CD4-positive, alpha-beta T cell treated with Interleukin-4 for 1 hour (primary cell): ENCODE measurements around the gene EPS15.

Experiments
- DNase-seq, 2 donors: peaks; one replicate each; pipeline ENCODE4 v3.0.0-alpha.2; 2020 to 2022

The EPS15 gene

GRCh38 chr1:51369171-51369570 is 149.9 kb downstream of the EPS15 start:
- no peak for DNase-seq

GRCh38 chr1:51365774-51366173 is 153.3 kb downstream of the EPS15 start:
- no peak for DNase-seq

- no peak for DNase-seq
Measured at GRCh38 chr1:51359879-51360278, 159.2 kb downstream of the EPS15 start.

- no peak for DNase-seq
Measured at GRCh38 chr1:51355382-51355781, 163.7 kb downstream of the EPS15 start.

- DNase-seq = no peak
Measured at GRCh38 chr1:51354416-51354815, 164.7 kb downstream of the EPS15 start.

GRCh38 chr1:51351907-51352306 is 167.2 kb downstream of the EPS15 start:
- no peak for DNase-seq

- DNase-seq = no peak
Measured at GRCh38 chr1:51349862-51350261, 169.2 kb downstream of the EPS15 start.

- no peak for DNase-seq
Measured at GRCh38 chr1:51348147-51348527, 170.9 kb downstream of the EPS15 start.

GRCh38 chr1:51347398-51348146 is 171.5 kb downstream of the EPS15 start:
- no peak for DNase-seq

- DNase-seq = no peak
Measured at GRCh38 chr1:51346086-51346942, 172.8 kb downstream of the EPS15 start.

GRCh38 chr1:51345300-51345687 is 173.8 kb downstream of the EPS15 start:
- no peak for DNase-seq

GRCh38 chr1:51344602-51345299 is 174.3 kb downstream of the EPS15 start:
- no peak for DNase-seq

GRCh38 chr1:51344276-51344601 is 174.8 kb downstream of the EPS15 start:
- DNase-seq = no peak

- DNase-seq = no peak
Measured at GRCh38 chr1:51343624-51344023, 175.4 kb downstream of the EPS15 start.

- no peak for DNase-seq
Measured at GRCh38 chr1:51342591-51343206, 176.4 kb downstream of the EPS15 start.

GRCh38 chr1:51341876-51342496 is 177.1 kb downstream of the EPS15 start:
- no peak for DNase-seq

- no peak for DNase-seq
Measured at GRCh38 chr1:51340380-51340779, 178.7 kb downstream of the EPS15 start.

GRCh38 chr1:51336711-51337110 is 182.4 kb downstream of the EPS15 start:
- no peak for DNase-seq

GRCh38 chr1:51336004-51336403 is 183.1 kb downstream of the EPS15 start:
- DNase-seq = no peak

- DNase-seq = peak in 1 of 2 donors; percentile 21
Measured at GRCh38 chr1:51331206-51332100, 187.6 kb downstream of the EPS15 start.

- no peak for DNase-seq
Measured at GRCh38 chr1:51330331-51331201, 188.5 kb downstream of the EPS15 start, which contains the start of gene TTC39A. Gene TTC39A, minus strand, starts transcription at chr1:51330562. Its CDS starts 85 bp downstream, at chr1:51330477.
